Measurements from ENCODE around the gene SYNGR4. TPM values are rescaled to one million over a fixed set of nuclear protein-coding genes. Genes with fewer than 3 reads are reported as not detected.

SYNGR4 gene
- total RNA-seq, 1 experiment from 2014 or later: not detected

DNA sequence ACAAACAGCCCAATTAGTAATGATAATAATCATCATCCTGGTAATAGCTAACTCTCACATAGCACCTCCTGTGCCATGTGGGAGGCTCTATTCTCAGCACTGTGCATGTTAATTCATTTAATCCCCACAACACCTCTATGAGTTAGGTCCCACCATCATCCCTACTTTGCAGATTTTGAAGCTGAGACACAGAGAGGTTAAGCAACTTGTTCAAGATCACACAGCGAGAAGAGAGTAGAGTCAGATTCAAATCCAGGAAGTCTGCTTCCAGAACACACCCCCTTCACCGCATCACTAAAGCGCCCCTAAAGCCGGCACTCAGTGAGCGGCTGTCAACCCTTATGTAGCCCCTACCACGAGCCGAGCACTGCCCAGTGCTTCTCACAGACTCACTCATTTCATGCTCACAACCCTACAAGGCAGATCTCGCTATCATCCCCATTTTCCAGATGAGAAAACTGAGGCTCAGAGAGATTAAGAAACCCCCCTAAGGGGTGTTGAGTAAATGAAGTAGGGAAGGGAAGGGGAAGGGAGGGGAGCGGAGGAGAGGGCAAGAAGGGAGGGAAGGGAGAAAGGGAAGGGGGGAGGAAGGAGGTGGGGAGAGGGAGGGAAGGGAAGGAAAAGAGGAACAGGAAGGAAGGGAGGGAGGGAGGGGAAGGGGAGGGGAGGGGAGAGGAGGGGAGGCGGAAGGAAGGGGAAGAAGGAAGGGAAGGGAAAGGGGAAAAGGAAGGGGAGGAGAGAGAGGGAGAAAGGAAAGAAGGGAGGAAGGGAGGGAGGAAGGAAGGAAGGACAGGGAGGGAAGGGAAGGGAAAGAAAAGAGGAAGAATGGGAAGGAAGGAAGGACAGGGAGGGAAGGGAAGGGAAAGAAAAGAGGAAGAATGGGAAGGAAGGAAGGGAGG, 22.4 kb upstream of the SYNGR4 start:
- no peak for DNase-seq (ENCODE audit: low read depth)

DNA sequence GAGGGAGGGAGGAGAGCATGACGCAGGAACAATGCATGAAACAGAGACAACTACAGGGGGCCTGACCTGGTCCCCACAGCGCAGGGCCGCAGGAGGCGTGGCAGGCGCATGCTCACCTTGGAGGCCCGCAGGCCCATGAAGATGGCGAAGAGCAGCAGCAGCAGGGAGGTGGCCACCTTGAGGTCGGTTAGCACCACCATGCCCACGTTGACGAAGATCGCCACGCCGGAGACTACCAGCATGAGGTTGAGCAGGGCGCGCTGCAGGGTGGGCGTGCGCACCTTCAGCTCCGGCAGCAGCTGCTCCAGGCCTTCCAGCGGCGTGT, 21.8 kb upstream of the SYNGR4 start:
- no peak for DNase-seq (ENCODE audit: low read depth)

DNA sequence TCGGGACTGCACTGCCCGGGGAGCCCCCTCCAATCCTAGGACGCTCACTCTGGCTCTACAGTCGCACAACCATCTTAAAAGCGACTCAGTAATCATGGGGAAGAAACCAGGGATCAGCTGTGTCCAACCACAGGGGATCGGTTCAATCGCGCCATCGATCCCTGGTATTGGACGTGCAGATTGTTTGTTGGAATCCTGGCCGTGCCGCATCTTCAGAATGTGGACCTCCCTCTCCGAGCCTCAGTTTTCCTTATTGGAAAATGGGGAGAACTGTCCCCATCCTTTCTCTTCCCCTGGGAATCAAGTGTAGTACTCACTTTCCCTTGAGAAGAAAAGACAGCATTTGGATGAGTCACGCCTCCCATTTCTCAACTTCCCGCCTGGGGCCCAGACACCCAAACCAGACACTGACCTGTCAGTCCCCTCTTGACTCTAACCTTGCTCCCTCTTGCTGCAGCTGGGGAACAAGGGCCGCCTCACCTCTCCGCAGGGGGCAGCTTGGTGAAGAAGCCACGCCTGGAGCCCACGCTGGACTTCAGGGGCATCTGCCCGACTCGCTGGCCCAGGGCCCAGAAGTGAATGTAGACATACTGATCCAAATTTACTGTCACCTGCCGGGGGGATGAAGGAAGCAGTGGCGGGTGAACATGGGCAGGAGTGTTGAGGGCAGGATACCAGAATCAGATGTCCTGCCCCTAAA, 21.2 kb upstream of the SYNGR4 start:
- peak; percentile 55 for DNase-seq (ENCODE audit: low read depth)

GRCh38 chr19:48344892-48345291, 19.3 kb upstream of the SYNGR4 start:
- no peak for DNase-seq (ENCODE audit: low read depth)

- no peak for DNase-seq (ENCODE audit: low read depth)
Observed at GRCh38 chr19:48346191-48346590, 18.0 kb upstream of the SYNGR4 start.

DNA sequence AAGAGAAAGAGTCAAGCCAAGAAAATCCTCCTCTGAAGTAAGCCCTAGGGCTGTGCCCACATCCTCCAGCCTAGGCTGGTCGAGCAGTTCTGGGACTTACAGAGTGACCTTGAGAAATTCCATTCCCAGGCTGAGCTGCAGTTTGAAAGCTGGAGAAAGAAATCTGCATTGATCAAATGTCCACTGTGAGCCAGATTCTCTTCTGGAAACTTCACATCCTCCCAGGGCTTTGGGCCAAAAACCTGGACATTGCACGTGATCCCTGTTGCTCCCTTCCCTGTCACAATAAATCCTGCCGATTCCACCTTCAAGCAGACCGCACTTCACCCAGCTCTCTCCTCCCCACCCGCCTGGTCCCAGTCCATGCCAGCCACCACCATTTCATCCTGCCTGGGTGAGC, 16.1 kb upstream of the SYNGR4 start:
- no peak for DNase-seq (ENCODE audit: low read depth)

GRCh38 chr19:48348737-48349136, 15.4 kb upstream of the SYNGR4 start:
- no peak for DNase-seq (ENCODE audit: low read depth)

DNA sequence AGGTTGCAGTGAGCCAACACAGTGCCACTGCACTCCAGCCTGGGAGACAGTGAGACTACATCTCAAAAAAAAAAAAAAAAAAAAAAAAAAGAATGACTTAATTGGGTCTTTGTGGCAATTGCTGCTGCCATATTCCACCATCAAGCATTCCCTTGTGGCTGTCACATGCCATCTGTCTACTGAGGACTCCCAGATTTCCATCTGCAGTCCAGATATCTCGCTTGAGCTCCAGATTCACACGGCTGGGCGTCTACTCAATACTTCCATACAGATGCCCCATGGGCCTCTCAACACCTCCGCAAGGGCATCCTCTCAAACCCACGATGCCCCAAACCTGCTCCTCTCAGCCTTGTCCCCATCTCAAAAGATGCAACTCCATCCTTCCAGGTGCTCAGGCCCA, 13.3 kb upstream of the SYNGR4 start:
- DNase-seq (ENCODE audit: low read depth): no peak

GRCh38 chr19:48351341-48351752, 12.8 kb upstream of the SYNGR4 start:
- DNase-seq (ENCODE audit: low read depth): peak; percentile 73

DNA sequence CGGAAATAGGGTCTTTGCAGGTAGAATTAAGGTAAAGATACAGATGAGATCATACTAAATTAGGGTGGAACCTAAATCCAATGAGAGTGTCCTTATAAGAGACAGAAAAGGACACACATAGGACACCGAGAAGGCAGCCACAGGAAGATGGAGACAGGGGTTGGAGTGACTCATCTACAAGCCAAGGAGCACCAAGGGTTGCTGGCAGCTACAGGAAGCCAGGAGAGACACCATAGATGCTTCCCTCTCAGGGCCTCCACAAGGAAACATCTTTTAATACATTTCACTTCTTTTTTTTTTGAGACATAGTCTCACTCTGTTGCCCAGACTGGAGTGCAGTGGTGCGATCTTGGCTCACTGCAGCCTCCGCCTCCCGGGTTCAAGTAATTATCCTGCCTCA, 10.5 kb upstream of the SYNGR4 start:
- peak; percentile 40 for DNase-seq (ENCODE audit: low read depth)

- DNase-seq (ENCODE audit: low read depth): peak; percentile 23
Observed at GRCh38 chr19:48354332-48354992, 9.7 kb upstream of the SYNGR4 start.

DNA sequence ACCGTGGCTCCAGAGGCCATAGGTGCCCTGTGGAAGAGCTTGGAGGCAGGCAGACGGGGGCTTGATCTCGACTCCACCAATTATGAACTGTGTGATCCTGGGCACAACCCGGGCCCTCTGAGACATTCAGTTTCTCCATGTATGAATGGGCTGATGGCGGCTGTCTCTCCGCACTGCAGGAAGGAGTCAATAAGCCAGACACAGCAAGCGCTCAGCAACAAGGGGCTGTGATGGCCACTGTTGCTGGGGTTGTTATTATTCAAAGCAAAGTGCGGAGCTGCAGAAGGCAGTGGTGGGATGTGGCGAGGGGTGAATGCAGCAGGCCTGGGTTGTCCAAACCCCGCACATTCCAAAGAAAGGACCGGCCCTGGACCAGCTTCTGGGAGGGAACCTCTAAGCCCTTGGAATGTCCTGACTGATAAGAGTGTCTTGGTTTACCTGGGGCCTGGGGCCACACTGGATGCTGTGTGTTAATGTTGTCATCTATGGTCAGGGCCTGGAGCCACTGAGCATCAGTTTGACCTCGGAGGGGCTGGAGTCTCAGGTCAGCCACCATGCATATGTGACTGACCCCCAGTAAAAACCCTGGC, 8.7 kb upstream of the SYNGR4 start:
- DNase-seq (ENCODE audit: low read depth): no peak

GRCh38 chr19:48359123-48359522, 5.0 kb upstream of the SYNGR4 start:
- no peak for DNase-seq (ENCODE audit: low read depth)

GRCh38 chr19:48361912-48362311, 2.3 kb upstream of the SYNGR4 start:
- DNase-seq (ENCODE audit: low read depth): no peak

- peak; percentile 96 for DNase-seq (ENCODE audit: low read depth)
Observed at GRCh38 chr19:48362716-48363499, 1.3 kb upstream of the SYNGR4 start.

DNA sequence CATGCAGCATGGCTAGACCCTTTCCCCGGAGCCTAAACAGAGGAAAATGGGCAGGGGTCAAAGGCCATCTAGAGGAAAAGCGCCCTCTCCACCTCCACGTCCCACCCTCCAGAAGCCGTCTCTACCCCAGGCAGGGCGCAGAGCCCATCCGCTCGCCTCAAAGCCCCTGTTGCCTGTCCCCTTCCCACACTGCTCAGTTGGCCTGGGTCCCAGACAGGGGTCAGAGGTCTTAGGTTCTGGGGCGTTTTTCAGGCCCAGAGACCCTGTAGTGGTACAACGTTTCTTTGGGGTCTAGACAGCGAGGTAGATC, 712 bp upstream of the SYNGR4 start:
- no peak for DNase-seq (ENCODE audit: low read depth)

- DNase-seq (ENCODE audit: low read depth): no peak
Observed at GRCh38 chr19:48364598-48365348, 606 bp downstream of the SYNGR4 start.

GRCh38 chr19:48365602-48366001, 1.4 kb downstream of the SYNGR4 start:
- DNase-seq (ENCODE audit: low read depth): no peak

- DNase-seq (ENCODE audit: low read depth): no peak
Observed at GRCh38 chr19:48367855-48368254, 3.7 kb downstream of the SYNGR4 start.

GRCh38 chr19:48368936-48369335, 4.8 kb downstream of the SYNGR4 start:
- DNase-seq (ENCODE audit: low read depth): no peak

DNA sequence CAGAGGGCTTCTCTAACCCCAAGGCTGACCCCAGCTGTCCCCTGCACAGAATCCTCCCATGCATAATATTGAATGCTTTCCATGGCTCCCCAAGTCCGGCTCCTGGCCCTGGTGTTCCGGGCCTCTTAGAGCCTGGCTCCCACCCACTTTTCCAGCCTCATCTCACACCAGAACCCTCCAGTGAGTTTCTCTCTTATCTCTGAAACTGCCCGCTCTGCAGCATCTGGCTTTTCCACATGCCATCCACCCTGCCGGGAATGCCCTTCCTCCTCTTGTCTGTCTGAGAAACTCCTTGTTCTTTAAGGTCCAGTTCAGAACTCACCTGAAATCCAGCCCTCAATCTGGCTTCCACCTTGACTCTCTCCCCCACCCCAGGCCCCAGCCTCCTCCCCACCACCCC, 6.8 kb downstream of the SYNGR4 start:
- DNase-seq (ENCODE audit: low read depth): no peak
